GM12875 (cell line): ENCODE data around the gene SLC16A12.
"Not testable (repeated sequence)": the region's sequence is repeated elsewhere in the genome, so short reads cannot be mapped to it uniquely, and the experiment has no call there.

Experiments
- H3K4me3 ChIP-seq: one replicate; pipeline ENCODE4 v1.5.1; 2011; ENCODE audit warnings: low read depth, low read length, control low read depth
- TF ChIP-seq, protein P1 (sequence below): IDR thresholded peaks from 2 replicates; pipeline ENCODE4 v1.5.1; 2011; ENCODE audit warnings: low read depth, mild to moderate bottlenecking, control low read depth, inconsistent platforms, low read length, moderate library complexity, borderline replicate concordance; ENCODE audit not compliant: insufficient read depth

Gene SLC16A12

DNA sequence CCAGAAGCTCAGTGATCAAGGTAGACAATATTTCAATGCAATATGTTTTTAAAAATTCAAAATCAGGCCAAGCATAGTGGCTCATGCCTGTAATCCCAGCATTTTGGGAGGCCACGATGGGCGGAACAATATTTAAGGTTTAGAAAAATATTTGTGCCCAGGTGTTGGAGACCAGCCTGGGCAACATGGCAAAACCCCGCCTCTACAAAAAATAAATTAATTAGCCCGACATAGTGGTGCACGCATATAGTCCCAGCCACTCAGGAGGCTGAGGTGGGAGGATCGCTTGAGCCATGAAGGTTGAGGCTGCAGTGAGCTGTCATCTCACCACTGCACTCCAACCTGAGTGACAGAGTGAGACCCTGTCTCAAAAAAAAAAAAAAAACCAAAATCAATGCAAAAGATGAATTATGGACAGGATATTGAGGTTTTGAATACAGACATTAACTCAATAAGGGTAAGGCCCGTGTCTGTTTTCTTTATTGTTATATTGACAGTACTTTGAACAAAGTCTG, 121.9 kb downstream of the SLC16A12 start:
- TF ChIP-seq, protein P1, sequence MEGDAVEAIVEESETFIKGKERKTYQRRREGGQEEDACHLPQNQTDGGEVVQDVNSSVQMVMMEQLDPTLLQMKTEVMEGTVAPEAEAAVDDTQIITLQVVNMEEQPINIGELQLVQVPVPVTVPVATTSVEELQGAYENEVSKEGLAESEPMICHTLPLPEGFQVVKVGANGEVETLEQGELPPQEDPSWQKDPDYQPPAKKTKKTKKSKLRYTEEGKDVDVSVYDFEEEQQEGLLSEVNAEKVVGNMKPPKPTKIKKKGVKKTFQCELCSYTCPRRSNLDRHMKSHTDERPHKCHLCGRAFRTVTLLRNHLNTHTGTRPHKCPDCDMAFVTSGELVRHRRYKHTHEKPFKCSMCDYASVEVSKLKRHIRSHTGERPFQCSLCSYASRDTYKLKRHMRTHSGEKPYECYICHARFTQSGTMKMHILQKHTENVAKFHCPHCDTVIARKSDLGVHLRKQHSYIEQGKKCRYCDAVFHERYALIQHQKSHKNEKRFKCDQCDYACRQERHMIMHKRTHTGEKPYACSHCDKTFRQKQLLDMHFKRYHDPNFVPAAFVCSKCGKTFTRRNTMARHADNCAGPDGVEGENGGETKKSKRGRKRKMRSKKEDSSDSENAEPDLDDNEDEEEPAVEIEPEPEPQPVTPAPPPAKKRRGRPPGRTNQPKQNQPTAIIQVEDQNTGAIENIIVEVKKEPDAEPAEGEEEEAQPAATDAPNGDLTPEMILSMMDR: no peak
- no peak overlapping the region for H3K4me3 ChIP-seq

DNA sequence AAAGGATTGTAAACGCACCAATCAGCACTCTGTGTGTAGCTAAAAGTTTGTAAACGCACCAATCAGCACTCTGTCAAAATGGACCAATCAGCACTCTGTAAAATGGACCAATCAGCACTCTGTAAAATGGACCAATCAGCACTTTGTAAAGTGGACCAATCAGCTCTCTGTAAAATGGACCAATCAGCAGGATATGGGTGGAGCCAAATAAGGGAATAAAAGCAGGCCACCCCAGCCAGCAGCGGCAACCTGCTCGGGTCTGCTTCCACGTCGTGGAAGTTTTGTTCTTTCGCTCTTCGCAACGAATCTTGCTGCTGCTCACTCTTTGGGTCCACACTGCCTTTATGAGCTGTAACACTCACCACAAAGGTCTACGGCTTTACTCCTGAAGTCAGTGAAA, 123.1 kb downstream of the SLC16A12 start:
- H3K4me3 ChIP-seq: not testable (repeated sequence)

DNA sequence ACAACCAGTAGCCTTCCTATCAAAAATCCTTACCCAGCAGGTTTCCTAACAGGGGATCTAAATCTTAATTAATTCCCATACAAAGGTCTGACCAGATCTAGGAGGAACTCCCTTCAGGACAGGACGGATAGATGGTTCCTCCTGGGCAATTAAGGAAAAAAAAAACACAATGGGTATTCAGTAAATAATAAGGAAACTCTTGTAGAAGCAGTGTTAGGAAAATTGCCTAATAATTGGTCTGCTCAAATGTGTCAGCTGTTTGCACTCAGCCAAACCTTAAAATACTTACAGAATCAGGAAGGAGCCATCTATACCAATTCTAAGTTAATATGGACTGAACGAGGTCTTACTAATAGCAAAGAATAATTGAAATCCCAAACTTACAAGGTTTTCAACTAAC, 124.3 kb downstream of the SLC16A12 start:
- not testable (repeated sequence) for H3K4me3 ChIP-seq

DNA sequence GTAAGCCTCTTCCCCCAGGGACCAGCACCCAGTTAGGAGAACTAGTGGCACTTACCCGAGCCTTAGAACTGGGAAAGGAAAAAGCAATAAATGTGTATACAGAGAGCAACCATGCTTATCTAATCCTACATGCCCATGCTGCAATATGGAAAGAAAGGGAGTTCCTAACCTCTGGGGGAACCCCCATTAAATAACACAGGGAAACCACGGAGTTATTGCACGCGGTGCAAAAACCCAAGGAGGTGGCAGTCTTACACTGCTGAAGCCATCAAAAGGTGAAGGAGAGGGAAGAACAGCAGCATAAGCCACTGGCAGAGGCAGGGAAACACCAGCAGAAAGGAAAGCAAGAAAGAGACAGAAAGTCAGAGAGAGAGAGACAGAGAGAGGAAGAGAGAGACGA, 124.8 kb downstream of the SLC16A12 start:
- H3K4me3 ChIP-seq: not testable (repeated sequence)

DNA sequence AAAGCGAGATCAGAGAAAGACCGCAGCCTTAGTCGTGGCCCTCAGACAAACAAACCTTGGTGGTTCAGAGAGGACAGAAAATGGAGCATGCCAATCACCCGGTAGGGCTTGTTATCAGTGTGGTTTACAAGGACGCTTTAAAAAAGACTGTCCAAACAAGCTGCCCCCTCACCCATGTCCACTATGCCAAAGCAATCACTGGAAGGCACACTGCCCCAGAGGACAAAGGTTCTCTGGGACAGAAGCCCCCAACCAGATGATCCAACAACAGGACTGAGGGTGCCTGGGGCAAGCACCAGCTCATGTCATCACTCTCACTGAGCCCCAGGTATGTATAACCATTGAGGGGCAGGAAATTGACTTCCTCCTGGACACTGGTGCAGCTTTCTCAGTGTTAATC, 126.1 kb downstream of the SLC16A12 start:
- H3K4me3 ChIP-seq: not testable (repeated sequence)

DNA sequence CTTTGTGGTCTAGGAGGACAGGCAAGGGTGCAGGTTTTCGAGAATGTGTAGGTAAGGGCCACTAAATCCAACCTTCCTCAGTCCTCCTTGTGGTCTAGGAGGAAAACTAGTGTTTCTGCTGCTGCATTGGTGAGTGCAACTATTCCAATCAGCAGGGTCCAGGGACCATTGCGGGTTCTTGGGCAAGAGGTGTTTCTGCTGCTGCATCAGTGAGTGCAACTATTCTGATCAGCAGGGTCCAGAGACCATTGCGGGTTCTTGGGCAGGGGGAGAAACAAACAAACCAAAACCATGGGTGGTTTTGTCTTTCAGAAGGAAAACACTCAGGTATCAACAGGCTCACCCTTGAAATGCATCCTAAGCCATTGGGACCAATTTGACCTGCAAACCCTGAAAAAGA, 127.6 kb downstream of the SLC16A12 start:
- H3K4me3 ChIP-seq: not testable (repeated sequence)

DNA sequence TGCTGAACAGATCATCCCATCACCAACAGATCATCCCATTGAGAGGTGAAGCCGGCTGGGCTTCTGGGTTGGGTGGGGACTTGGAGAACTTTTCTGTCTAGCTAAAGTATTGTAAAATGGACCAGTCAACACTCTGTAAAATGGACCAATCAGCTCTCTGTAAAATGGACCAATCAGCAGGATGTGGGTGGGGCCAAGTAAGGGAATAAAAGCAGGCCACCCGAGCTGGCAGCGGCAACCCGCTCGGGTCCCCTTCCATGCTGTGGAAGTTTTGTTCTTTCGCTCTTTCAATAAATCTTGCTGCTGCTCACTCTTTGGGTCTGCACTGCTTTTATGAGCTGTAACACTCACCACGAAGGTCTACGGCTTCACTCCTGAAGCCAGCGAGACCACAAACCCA, 129.2 kb downstream of the SLC16A12 start:
- not testable (repeated sequence) for H3K4me3 ChIP-seq

DNA sequence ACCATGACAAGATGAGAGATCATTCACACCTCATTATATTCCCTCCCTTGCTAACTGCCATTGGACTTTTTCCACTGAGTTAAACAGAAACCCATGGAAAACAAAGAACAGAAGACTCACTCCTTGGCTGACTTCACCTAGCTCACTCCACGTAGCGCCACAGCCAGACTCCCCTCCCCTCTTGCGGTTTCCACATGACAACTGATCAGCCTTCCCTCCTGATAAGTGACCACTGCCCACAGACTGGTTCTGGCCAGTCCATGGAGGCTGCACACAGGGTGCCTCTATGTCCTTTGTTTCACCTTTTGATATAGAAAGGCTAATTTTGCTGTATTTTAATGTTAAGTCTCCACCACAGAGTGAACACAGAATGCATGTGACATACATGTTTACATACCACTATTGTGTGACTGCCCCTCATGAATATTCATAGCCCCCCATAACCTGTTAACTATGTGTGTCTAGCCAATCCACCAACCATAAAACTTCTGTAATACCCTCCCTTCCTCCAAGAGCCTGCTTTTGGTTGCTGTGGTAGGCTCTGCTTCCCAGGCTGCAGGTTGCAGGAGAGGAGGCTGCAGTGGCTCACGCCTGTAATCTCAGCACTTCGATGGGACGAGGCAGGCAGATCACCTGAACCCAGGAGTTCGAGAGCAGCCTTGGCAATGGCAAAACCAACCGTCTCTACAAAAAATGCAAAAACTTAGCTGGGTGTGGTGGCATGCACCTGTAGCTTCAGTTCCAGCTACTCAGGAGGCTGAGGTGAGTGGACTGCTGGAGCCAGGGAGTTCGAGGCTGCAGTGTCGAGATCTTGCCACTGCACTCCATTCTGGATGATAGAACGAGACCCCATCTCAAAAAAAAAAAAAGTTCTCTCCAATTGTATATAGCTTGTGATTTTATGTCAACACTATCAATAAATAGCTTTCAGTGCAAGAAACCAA, 131.0 kb downstream of the SLC16A12 start:
- H3K4me3 ChIP-seq: no peak overlapping the region
- TF ChIP-seq, protein P1: no peak

DNA sequence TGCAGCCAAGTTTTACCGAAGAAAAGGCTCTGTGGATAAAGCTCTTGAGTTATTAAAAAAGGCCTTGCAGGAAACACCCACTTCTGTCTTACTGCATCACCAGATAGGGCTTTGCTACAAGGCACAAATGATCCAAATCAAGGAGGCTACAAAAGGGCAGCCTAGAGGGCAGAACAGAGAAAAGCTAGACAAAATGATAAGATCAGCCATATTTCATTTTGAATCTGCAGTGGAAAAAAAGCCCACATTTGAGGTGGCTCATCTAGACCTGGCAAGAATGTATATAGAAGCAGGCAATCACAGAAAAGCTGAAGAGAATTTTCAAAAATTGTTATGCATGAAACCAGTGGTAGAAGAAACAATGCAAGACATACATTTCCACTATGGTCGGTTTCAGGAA, 132.4 kb downstream of the SLC16A12 start:
- TF ChIP-seq, protein P1: no peak

DNA sequence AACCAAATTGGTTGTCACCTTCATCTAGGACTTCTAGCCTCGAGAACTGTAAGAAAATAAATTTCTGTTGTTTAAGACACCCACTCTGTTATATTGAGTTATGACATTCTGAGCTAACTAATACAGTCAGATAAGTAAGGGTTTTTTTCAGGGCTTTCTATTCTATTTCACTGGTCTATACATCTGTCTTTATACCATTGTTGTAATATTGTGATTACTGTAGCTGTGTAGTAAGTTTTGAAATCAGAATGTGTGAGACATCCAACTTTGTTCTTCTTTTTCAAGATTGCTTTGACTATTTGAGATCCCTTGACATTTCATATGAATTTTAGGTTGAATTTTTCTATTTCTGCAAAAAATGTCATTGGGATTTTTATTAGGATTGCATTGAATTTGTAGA, 135.4 kb downstream of the SLC16A12 start:
- TF ChIP-seq, protein P1: no peak
- no peak overlapping the region for H3K4me3 ChIP-seq

More for the DNA sequence above, 132.4 kb downstream of the SLC16A12 start:
- no peak overlapping the region for H3K4me3 ChIP-seq
